Measurements from ENCODE around the gene HTT.

Gene HTT

GRCh38 chr4:3201718-3202702 is 127.5 kb downstream of the HTT start:
- peak; percentile 61 for DNase-seq (ENCODE audit: low read depth)
- no peak overlapping the region for H3K4me3 ChIP-seq (ENCODE audit: control insufficient read depth, low read depth, low read length)
- no peak for TF ChIP-seq CTCF (conservative IDR thresholded peaks at IDR 0.05; ENCODE audit: control insufficient read depth, insufficient read depth, low read depth, low read length)

- H3K4me3 ChIP-seq (ENCODE audit: control insufficient read depth, low read depth, low read length) = no peak overlapping the region
- TF ChIP-seq CTCF (conservative IDR thresholded peaks at IDR 0.05; ENCODE audit: control insufficient read depth, insufficient read depth, low read depth, low read length) = no peak
- peak; percentile 2 for DNase-seq (ENCODE audit: low read depth)
Observed at GRCh38 chr4:3202836-3203820, 128.6 kb downstream of the HTT start.

GRCh38 chr4:3203971-3204431 is 129.5 kb downstream of the HTT start:
- no peak for TF ChIP-seq CTCF (conservative IDR thresholded peaks at IDR 0.05; ENCODE audit: control insufficient read depth, insufficient read depth, low read depth, low read length)
- DNase-seq (ENCODE audit: low read depth) = peak; percentile 42
- no peak overlapping the region for H3K4me3 ChIP-seq (ENCODE audit: control insufficient read depth, low read depth, low read length)

GRCh38 chr4:3205995-3206394 is 131.5 kb downstream of the HTT start:
- DNase-seq (ENCODE audit: low read depth) = no peak
- H3K4me3 ChIP-seq (ENCODE audit: control insufficient read depth, low read depth, low read length) = no peak overlapping the region
- TF ChIP-seq CTCF (conservative IDR thresholded peaks at IDR 0.05; ENCODE audit: control insufficient read depth, insufficient read depth, low read depth, low read length) = no peak

- TF ChIP-seq CTCF (conservative IDR thresholded peaks at IDR 0.05; ENCODE audit: control insufficient read depth, insufficient read depth, low read depth, low read length) = no peak
- H3K4me3 ChIP-seq (ENCODE audit: control insufficient read depth, low read depth, low read length) = no peak overlapping the region
- no peak for DNase-seq (ENCODE audit: low read depth)
Observed at GRCh38 chr4:3206439-3207100, 132.1 kb downstream of the HTT start.

- no peak overlapping the region for H3K4me3 ChIP-seq (ENCODE audit: control insufficient read depth, low read depth, low read length)
- peak; percentile 2 for TF ChIP-seq CTCF (conservative IDR thresholded peaks at IDR 0.05; ENCODE audit: control insufficient read depth, insufficient read depth, low read depth, low read length)
- DNase-seq (ENCODE audit: low read depth) = peak; percentile 69
Observed at GRCh38 chr4:3207531-3208037, 133.1 kb downstream of the HTT start.

All from fibroblast of mammary gland (primary cell).